ENCODE data around the gene ATG16L2. TPM values are rescaled to one million over a fixed set of nuclear protein-coding genes. Genes with fewer than 3 reads are reported as not detected.
"Not testable (repeated sequence)": the region's sequence is repeated elsewhere in the genome, so short reads cannot be mapped to it uniquely, and the experiment has no call there.

The ATG16L2 gene
- total and polyA plus RNA-seq, 2 donors (not counting 1 experiment from before 2014, with no cell fraction given), result 212 to 350 TPM

GRCh38 chr11:72808331-72808798 lies 5.8 kb upstream of the ATG16L2 start:
- peak overlapping the region; percentile 23 for H3K4me3 Mint-ChIP-seq
- no peaks in the 10 kb centered on the region for H3K36me3 ChIP-seq (replicated peaks in 1 of 2; ENCODE audit: control extremely low read depth in 1 of 2, control insufficient read depth in 1 of 2, extremely low read depth in 1 of 2, insufficient read depth in 2 of 2, low read length in 1 of 2)
- no peak overlapping the region for H2AFZ ChIP-seq (ENCODE audit: insufficient read depth, low read depth, low read length, poor library complexity, severe bottlenecking)
- H3K4me3 ChIP-seq (ENCODE audit: control extremely low read depth in 1 of 5, extremely low read depth in 1 of 5, insufficient read depth in 1 of 5, low read depth in 2 of 5, low read length in 4 of 5), result no peak overlapping the region
- H3K9me3 Mint-ChIP-seq (ENCODE audit: insufficient read depth), result no peaks in the 10 kb centered on the region
- H3K9me3 ChIP-seq (ENCODE audit: control extremely low read depth in 1 of 3, control insufficient read depth in 2 of 3, insufficient read depth in 1 of 3, low read length in 2 of 3), result no peaks in the 10 kb centered on the region
- DNase-seq, result no peak
- ChIA-PET POLR2A (interaction anchor here (0.8 kb wide), 1 partner anchor 83 kb away, joined by 3 read pairs; no protein-coding TSS in a partner anchor), CTCF (interaction anchor here (0.6 to 1.5 kb wide), 7 partner anchors 14 to 124 kb away, joined by 3 to 5 read pairs (median 3); partner anchors contain the start of gene STARD10)
- H3K27ac Mint-ChIP-seq, result peak overlapping the region; percentile 65
- peaks cover 20% of the 10 kb centered on the region for H3K79me2 ChIP-seq (ENCODE audit: control insufficient read depth, insufficient read depth, low read length)
- peaks cover 42% of the 10 kb centered on the region for H3K4me1 Mint-ChIP-seq
- peaks cover 29 to 31% of the 10 kb centered on the region in 2 donors for H3K4me1 ChIP-seq (ENCODE audit: control insufficient read depth in 2 of 2, insufficient read depth in 2 of 2, low read length in 2 of 2)
- peak overlapping the region in 1 of 2 donors; percentile 48 for H3K27ac ChIP-seq (ENCODE audit: low read length in 2 of 2)
- H3K27me3 Mint-ChIP-seq, result no peaks in the 10 kb centered on the region
- 100% methylated on average over 1 of the region's 4 CpGs for WGBS (ENCODE audit: insufficient coverage)
- no peaks in the 10 kb centered on the region for H3K27me3 ChIP-seq (replicated peaks in 1 of 4; ENCODE audit: control extremely low read depth in 1 of 4, control insufficient read depth in 3 of 4, insufficient read depth in 4 of 4, low read length in 3 of 4)
- ATAC-seq (ENCODE audit: low read depth), result no peak
- intact Hi-C loops (cut with micrococcal nuclease), result no loop called here
- H4K20me1 ChIP-seq (ENCODE audit: control insufficient read depth, insufficient read depth, low read length, poor library complexity, severe bottlenecking), result no peaks in the 10 kb centered on the region
- TF ChIP-seq CTCF (IDR thresholded peaks at IDR 0.05) (no peak), EZH2 (IDR thresholded peaks at IDR 0.05; ENCODE audit: borderline replicate concordance, insufficient read depth, low read depth, low read length, poor library complexity, severe bottlenecking) (no peak)
- peak overlapping the region; percentile 50 for H3K4me2 ChIP-seq (replicated peaks; ENCODE audit: low read depth, low read length, poor library complexity, severe bottlenecking)
- H3K9ac ChIP-seq (ENCODE audit: low read length), result no peak overlapping the region

- peak overlapping the region in 1 of 5 experiments; percentile 77 for H3K4me3 ChIP-seq (ENCODE audit: control extremely low read depth in 1 of 5, extremely low read depth in 1 of 5, insufficient read depth in 1 of 5, low read depth in 2 of 5, low read length in 4 of 5)
- not testable (repeated sequence) for H3K27me3 Mint-ChIP-seq
Observed at GRCh38 chr11:72811686-72812085, 2.5 kb upstream of the ATG16L2 start.

More at GRCh38 chr11:72811686-72812085, 2.5 kb upstream of the ATG16L2 start:
- H3K4me1 ChIP-seq (ENCODE audit: control insufficient read depth in 2 of 2, insufficient read depth in 2 of 2, low read length in 2 of 2), result peaks cover 37 to 52% of the 10 kb centered on the region in 2 donors
- Mint-ChIP-seq H3K4me3 (peak overlapping the region; percentile 18), H3K4me1 (peaks cover 53% of the 10 kb centered on the region)
- ChIA-PET CTCF (interaction anchor here (0.8 to 5.2 kb wide), 5 partner anchors 18 to 126 kb away, joined by 3 to 46 read pairs (median 3); partner anchors contain the start of gene STARD10), POLR2A (interaction anchor here (0.6 kb wide), 1 partner anchor 65 kb away, joined by 3 read pairs; no protein-coding TSS in a partner anchor)
- not testable (repeated sequence) for DNase-seq; H3K9ac ChIP-seq (ENCODE audit: low read length); H3K27ac Mint-ChIP-seq; H3K4me2 ChIP-seq (replicated peaks; ENCODE audit: low read depth, low read length, poor library complexity, severe bottlenecking); ATAC-seq (ENCODE audit: low read depth); H3K27ac ChIP-seq (ENCODE audit: low read length in 2 of 2); H3K9me3 Mint-ChIP-seq (ENCODE audit: insufficient read depth); H3K9me3 ChIP-seq (ENCODE audit: control extremely low read depth in 1 of 3, control insufficient read depth in 2 of 3, insufficient read depth in 1 of 3, low read length in 2 of 3); H4K20me1 ChIP-seq (ENCODE audit: control insufficient read depth, insufficient read depth, low read length, poor library complexity, severe bottlenecking); H3K36me3 ChIP-seq (replicated peaks in 1 of 2; ENCODE audit: control extremely low read depth in 1 of 2, control insufficient read depth in 1 of 2, extremely low read depth in 1 of 2, insufficient read depth in 2 of 2, low read length in 1 of 2); H3K27me3 ChIP-seq (replicated peaks in 1 of 4; ENCODE audit: control extremely low read depth in 1 of 4, control insufficient read depth in 3 of 4, insufficient read depth in 4 of 4, low read length in 3 of 4); H2AFZ ChIP-seq (ENCODE audit: insufficient read depth, low read depth, low read length, poor library complexity, severe bottlenecking)
- 98% methylated on average over 10 of the region's 10 CpGs for WGBS (ENCODE audit: insufficient coverage)
- intact Hi-C loops (cut with micrococcal nuclease), result loop anchor here (10.0 kb wide), 1 partner anchor 587 kb away; the partner anchor contains the start of gene INPPL1
- H3K79me2 ChIP-seq (ENCODE audit: control insufficient read depth, insufficient read depth, low read length), result peaks cover 52% of the 10 kb centered on the region
